ENCODE measurements around the gene ALG12. TPM values are rescaled to one million over a fixed set of nuclear protein-coding genes. Genes with fewer than 3 reads are reported as not detected.

Gene ALG12
- total RNA-seq, 1 experiment from 2014 or later: 18.6 TPM

DNA sequence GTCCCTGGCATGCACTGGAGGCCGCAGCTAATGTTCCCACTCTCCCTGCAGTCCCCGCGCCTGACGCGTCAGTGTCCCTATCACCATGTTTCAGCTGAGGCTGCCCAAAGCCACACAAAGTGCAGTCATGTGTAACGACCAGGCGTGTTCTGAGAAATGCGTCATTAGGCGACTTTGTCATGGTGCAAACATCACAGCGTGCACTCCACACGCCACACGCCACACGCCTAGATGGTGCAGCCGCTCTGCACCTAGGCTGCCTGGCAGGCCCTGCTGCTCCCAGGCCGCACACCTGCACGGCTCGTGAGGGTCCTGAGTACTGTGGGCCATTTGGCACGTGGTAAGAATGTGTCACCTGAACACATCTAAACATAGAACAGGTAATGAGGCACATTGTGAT lies 2.6 kb upstream of the ALG12 start:
- intact Hi-C loops (cut with micrococcal nuclease; ENCODE audit: unreplicated experiment): no loop called here
- H3K27me3 ChIP-seq (replicated peaks; ENCODE audit: insufficient read depth, low read depth, low read length, poor library complexity): no peaks in the 10 kb centered on the region
- H3K9me3 ChIP-seq (ENCODE audit: low read depth, low read length, poor library complexity, severe bottlenecking): no peaks in the 10 kb centered on the region
- no peaks in the 10 kb centered on the region for H3K36me3 ChIP-seq (ENCODE audit: insufficient read depth, low read length, poor library complexity, severe bottlenecking)
- H3K4me1 ChIP-seq (ENCODE audit: insufficient read depth, low read length, poor library complexity, severe bottlenecking): peaks cover 17% of the 10 kb centered on the region
- no peak for DNase-seq (ENCODE audit: low spot score)
- ChIA-PET CTCF (no interaction called here), POLR2A (ENCODE audit: low non-redundant PET) (no interaction called here)
- H3K4me3 ChIP-seq (ENCODE audit: low read depth, low read length, poor library complexity, severe bottlenecking): no peak overlapping the region
- no peak overlapping the region for H3K27ac ChIP-seq (ENCODE audit: low read depth, low read length, poor library complexity, severe bottlenecking)
- TF ChIP-seq, protein P1, sequence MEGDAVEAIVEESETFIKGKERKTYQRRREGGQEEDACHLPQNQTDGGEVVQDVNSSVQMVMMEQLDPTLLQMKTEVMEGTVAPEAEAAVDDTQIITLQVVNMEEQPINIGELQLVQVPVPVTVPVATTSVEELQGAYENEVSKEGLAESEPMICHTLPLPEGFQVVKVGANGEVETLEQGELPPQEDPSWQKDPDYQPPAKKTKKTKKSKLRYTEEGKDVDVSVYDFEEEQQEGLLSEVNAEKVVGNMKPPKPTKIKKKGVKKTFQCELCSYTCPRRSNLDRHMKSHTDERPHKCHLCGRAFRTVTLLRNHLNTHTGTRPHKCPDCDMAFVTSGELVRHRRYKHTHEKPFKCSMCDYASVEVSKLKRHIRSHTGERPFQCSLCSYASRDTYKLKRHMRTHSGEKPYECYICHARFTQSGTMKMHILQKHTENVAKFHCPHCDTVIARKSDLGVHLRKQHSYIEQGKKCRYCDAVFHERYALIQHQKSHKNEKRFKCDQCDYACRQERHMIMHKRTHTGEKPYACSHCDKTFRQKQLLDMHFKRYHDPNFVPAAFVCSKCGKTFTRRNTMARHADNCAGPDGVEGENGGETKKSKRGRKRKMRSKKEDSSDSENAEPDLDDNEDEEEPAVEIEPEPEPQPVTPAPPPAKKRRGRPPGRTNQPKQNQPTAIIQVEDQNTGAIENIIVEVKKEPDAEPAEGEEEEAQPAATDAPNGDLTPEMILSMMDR (conservative IDR thresholded peaks at IDR 0.05; ENCODE audit: low read depth, low read length): no peak
- no peak for TF ChIP-seq EZH2 (IDR thresholded peaks at IDR 0.05; ENCODE audit: borderline replicate concordance, low read depth, low read length, poor library complexity, severe bottlenecking)
- no TSS peak for BruUV-seq (replicated peaks)

DNA sequence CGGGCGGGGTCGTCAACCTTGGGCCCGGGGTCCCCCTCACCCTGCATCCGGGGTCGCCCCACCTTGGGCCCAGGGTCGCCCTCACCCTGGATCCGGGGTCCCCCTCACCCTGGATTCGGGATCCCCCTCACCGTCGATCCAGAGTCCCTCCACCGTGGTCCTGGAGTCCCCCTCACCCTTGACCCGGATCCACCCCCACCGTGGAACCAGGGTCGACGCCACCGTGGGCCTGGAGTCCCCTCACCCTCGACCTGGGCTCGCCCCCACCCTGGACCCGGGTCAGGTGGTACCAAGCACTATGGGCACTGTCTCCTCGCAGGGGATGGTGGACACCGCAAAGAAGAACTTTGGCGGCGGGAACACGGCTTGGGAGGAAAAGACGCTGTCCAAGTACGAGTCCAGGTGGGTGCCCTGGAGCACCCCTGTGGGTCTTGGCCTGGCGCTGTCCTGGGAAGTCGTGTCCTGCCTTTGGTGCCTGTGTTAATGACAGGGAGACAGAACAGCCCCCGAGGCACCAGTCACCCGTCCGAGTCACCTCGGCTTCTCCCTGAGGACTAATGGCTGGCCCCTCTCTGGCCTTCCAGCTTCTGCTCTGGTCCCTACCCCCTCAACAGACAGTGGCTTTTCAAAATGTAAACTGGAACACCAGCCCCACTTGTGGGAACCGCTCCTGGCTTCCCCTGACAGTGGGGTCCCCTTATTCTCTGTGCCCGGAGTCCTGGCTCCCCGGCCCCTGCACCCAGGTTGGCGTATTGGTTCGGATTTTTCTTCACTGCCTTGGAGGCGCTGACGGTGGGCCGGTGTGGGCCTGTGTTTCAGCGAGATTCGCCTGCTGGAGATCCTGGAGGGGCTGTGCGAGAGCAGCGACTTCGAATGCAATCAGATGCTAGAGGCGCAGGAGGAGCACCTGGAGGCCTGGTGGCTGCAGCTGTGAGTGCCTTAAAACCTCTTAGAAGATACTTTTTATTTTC lies 958 bp upstream of the ALG12 start:
- no peak for DNase-seq (ENCODE audit: low spot score)
- intact Hi-C loops (cut with micrococcal nuclease; ENCODE audit: unreplicated experiment): loop anchor here (5.0 kb wide), 1 partner anchor 152 kb away; no protein-coding TSS in a partner anchor
- peak overlapping the region; percentile 93 for H3K27ac ChIP-seq (ENCODE audit: low read depth, low read length, poor library complexity, severe bottlenecking)
- TF ChIP-seq EZH2 (IDR thresholded peaks at IDR 0.05; ENCODE audit: borderline replicate concordance, low read depth, low read length, poor library complexity, severe bottlenecking): no peak
- TF ChIP-seq, protein P1 (conservative IDR thresholded peaks at IDR 0.05; ENCODE audit: low read depth, low read length): no peak
- BruUV-seq (replicated peaks): no TSS peak
- H3K4me3 ChIP-seq (ENCODE audit: low read depth, low read length, poor library complexity, severe bottlenecking): peak overlapping the region; percentile 99
- no peaks in the 10 kb centered on the region for H3K9me3 ChIP-seq (ENCODE audit: low read depth, low read length, poor library complexity, severe bottlenecking)
- H3K36me3 ChIP-seq (ENCODE audit: insufficient read depth, low read length, poor library complexity, severe bottlenecking): no peaks in the 10 kb centered on the region
- peaks cover 17% of the 10 kb centered on the region for H3K4me1 ChIP-seq (ENCODE audit: insufficient read depth, low read length, poor library complexity, severe bottlenecking)
- POLR2A ChIA-PET (ENCODE audit: low non-redundant PET): interaction anchor here (0.6 kb wide), 1 partner anchor 136 kb away, joined by 11 read pairs; no protein-coding TSS in a partner anchor
- CTCF ChIA-PET: no interaction called here
- no peaks in the 10 kb centered on the region for H3K27me3 ChIP-seq (replicated peaks; ENCODE audit: insufficient read depth, low read depth, low read length, poor library complexity)

DNA sequence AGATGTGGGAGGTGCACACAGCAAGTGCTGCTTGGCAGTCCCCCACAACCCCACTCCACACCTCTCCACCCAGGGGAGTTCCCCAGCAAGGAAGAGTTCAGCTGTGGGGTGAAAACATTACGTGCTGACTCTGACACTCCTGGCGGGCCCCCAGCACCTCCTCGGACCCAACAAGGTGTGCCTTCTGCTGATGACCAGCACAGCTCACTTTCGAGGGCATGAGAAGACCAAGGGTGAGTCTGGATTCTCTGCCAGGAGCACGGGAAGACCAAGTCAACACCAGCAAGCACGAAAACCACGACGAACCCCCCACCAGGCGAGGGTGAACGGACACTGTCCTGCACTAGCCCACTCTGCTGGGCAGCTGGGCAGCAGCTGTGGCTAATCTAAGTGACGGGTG lies 1.4 kb downstream of the ALG12 start:
- Histone ChIP-seq H3K27me3 (replicated peaks; ENCODE audit: insufficient read depth, low read depth, low read length, poor library complexity) (no peaks in the 10 kb centered on the region), H3K4me1 (ENCODE audit: insufficient read depth, low read length, poor library complexity, severe bottlenecking) (peaks cover 6% of the 10 kb centered on the region), H3K4me3 (ENCODE audit: low read depth, low read length, poor library complexity, severe bottlenecking) (peak overlapping the region; percentile 99), H3K36me3 (ENCODE audit: insufficient read depth, low read length, poor library complexity, severe bottlenecking) (peaks cover 14% of the 10 kb centered on the region), H3K9me3 (ENCODE audit: low read depth, low read length, poor library complexity, severe bottlenecking) (no peaks in the 10 kb centered on the region), H3K27ac (ENCODE audit: low read depth, low read length, poor library complexity, severe bottlenecking) (no peak overlapping the region)
- ChIA-PET CTCF (no interaction called here), POLR2A (ENCODE audit: low non-redundant PET) (interaction anchor here (0.6 kb wide), 1 partner anchor 1502 kb away, joined by 7 read pairs; no protein-coding TSS in a partner anchor)
- no peak for DNase-seq (ENCODE audit: low spot score)
- BruUV-seq (replicated peaks): no TSS peak
- no peak for TF ChIP-seq EZH2 (IDR thresholded peaks at IDR 0.05; ENCODE audit: borderline replicate concordance, low read depth, low read length, poor library complexity, severe bottlenecking)
- TF ChIP-seq, protein P1 (conservative IDR thresholded peaks at IDR 0.05; ENCODE audit: low read depth, low read length): no peak
- intact Hi-C loops (cut with micrococcal nuclease; ENCODE audit: unreplicated experiment): loop anchor here (5.0 kb wide), 1 partner anchor 150 kb away; no protein-coding TSS in a partner anchor
